Breast epithelium (tissue), 4 donors: ENCODE results near the gene NPB. TPM values are rescaled to one million over a fixed set of nuclear protein-coding genes. Genes with fewer than 3 reads are reported as not detected.

Experiments
- DNase-seq, 2 donors: peaks; one replicate each; pipeline ENCODE4 v3.0.0-alpha.2; 2019; ENCODE audit warnings: low spot score in 2 of 2
- H3K27ac ChIP-seq, 2 donors: fragments of 200-600 bp; sonication (generic) in 1 of 2; one replicate each; pipeline ENCODE4 v1.5.1; 2016 to 2019; ENCODE audit warnings: mild to moderate bottlenecking in 1 of 2
- H3K27me3 ChIP-seq, 2 donors: fragments of 200-600 bp; sonication (generic) in 1 of 2; one replicate each; pipeline versions ENCODE4 v1.5.1 to v1.6.0; 2017 to 2019; ENCODE audit warnings: control low read depth in 1 of 2, mild to moderate bottlenecking in 1 of 2
- H3K36me3 ChIP-seq: fragments of 200-600 bp; one replicate; pipeline ENCODE4 v1.5.1; 2019
- H3K4me1 ChIP-seq, 2 donors: fragments of 200-600 bp; sonication (generic); one replicate each; pipeline ENCODE4 v1.5.1; 2016 to 2019; ENCODE audit warnings: control low read depth in 1 of 2
- H3K4me3 ChIP-seq, 3 donors: fragments of 200-600 bp; sonication (generic); 1 replicate in 2 of 3; 2 replicates in 1 of 3; pipeline ENCODE4 v1.5.1; 2016 to 2019; ENCODE audit warnings: mild to moderate bottlenecking in 3 of 3, moderate library complexity in 2 of 3
- H3K9me3 ChIP-seq, 2 donors: fragments of 200-600 bp; sonication (generic) in 1 of 2; one replicate each; pipeline ENCODE4 v1.5.1; 2016 to 2019; ENCODE audit warnings: control low read depth in 1 of 2
- CTCF ChIP-seq, 3 donors: fragments of 450-650 bp; IDR thresholded peaks; one replicate each; pipeline ENCODE4 v1.5.1; 2016 to 2017; ENCODE audit warnings: antibody characterized with exemption in 3 of 3, mild to moderate bottlenecking in 3 of 3, moderate library complexity in 3 of 3
- POLR2A ChIP-seq: fragments of 450-650 bp; IDR thresholded peaks from one replicate; pipeline ENCODE4 v1.6.1; 2016; ENCODE audit warnings: antibody characterized with exemption, mild to moderate bottlenecking, moderate library complexity
- POLR2AphosphoS5 ChIP-seq, 3 donors: sonication (generic); formaldehyde crosslinking; IDR thresholded peaks; one replicate each; pipeline ENCODE4 v1.6.1; 2017; ENCODE audit warnings: antibody characterized with exemption in 3 of 3
- intact Hi-C: fragments of 100-400 bp; cut with DNase I; formaldehyde crosslinking; loops from one replicate; pipeline ENCODE4 v1.15.1; 2023; ENCODE audit warnings: low total_unique reads
- total RNA-seq, 3 donors: library from RNA; depleted of rRNA; stranded (reverse); fragments of >200 nt; gene quantifications; one replicate each; pipeline ENCODE4 v1.1.0, GENCODE V29; 2016

NPB gene
- total RNA-seq, 3 donors from 2014 or later: 2.0 TPM; not detected in 2

GRCh38 chr17:81950501-81950900 lies 48.5 kb downstream of the NPB start:
- intact Hi-C loops: no loop called here

GRCh38 chr17:81951785-81952684 lies 50.0 kb downstream of the NPB start:
- no peak for DNase-seq
- H3K4me3 ChIP-seq: no peak overlapping the region
- peaks cover 0 to 6% of the 10 kb centered on the region in 2 donors for H3K27me3 ChIP-seq
- no peak overlapping the region for H3K27ac ChIP-seq
- no peaks in the 10 kb centered on the region for H3K36me3 ChIP-seq
- H3K9me3 ChIP-seq: no peaks in the 10 kb centered on the region
- H3K4me1 ChIP-seq: no peaks in the 10 kb centered on the region
- intact Hi-C loops: no loop called here
- TF ChIP-seq POLR2A: no peak
- no peak for TF ChIP-seq POLR2AphosphoS5 (IDR thresholded peaks at IDR 0.05)
- no peak for TF ChIP-seq CTCF (IDR thresholded peaks at IDR 0.05)

More at GRCh38 chr17:81950501-81950900, 48.5 kb downstream of the NPB start:
- no peak for TF ChIP-seq CTCF (IDR thresholded peaks at IDR 0.05)
- no peak for TF ChIP-seq POLR2A
- TF ChIP-seq POLR2AphosphoS5 (IDR thresholded peaks at IDR 0.05): no peak
- no peaks in the 10 kb centered on the region for H3K9me3 ChIP-seq
- no peaks in the 10 kb centered on the region for H3K27me3 ChIP-seq
- no peaks in the 10 kb centered on the region for H3K4me1 ChIP-seq
- no peaks in the 10 kb centered on the region for H3K36me3 ChIP-seq
- no peak overlapping the region for H3K27ac ChIP-seq
- DNase-seq: no peak
- H3K4me3 ChIP-seq: no peak overlapping the region

Other genes starting within 250 kb of the NPB start
- 1 to 10 TPM in 1 of 3 donors, not detected in 2; 1.9 TPM for gene PDE6G, start 245.7 kb upstream of the NPB start, total RNA-seq
- gene OXLD1, start 235.6 kb upstream of the NPB start, total RNA-seq: 10 to 100 TPM; 34.4 to 43.6 (median 42.6) TPM
- gene CCDC137, start 235.5 kb upstream of the NPB start, total RNA-seq: 10 to 100 TPM in 2 of 3 donors, 1 to 10 TPM in 1; 8.6 to 14.4 (median 11.6) TPM
- 10 to 100 TPM; 34.9 to 44.2 (median 37.5) TPM for gene ARL16, start 218.4 kb upstream of the NPB start, total RNA-seq
- 10 to 100 TPM; 61.0 to 75.0 (median 64.6) TPM for gene HGS, start 218.2 kb upstream of the NPB start, total RNA-seq
- 10 to 100 TPM; 18.4 to 32.3 (median 32.1) TPM for gene MRPL12, start 198.9 kb upstream of the NPB start, total RNA-seq
- 10 to 100 TPM in 2 of 3 donors, 1 to 10 TPM in 1; 9.8 to 28.0 (median 24.4) TPM for gene SLC25A10, start 190.0 kb upstream of the NPB start, total RNA-seq
- gene GCGR, start 98.1 kb upstream of the NPB start, total RNA-seq: not detected
- 10 to 100 TPM; 51.2 to 81.0 (median 67.5) TPM for gene MCRIP1, start 68.9 kb upstream of the NPB start, total RNA-seq
- not detected for gene PPP1R27, start 67.2 kb upstream of the NPB start, total RNA-seq
- 100 to 1,000 TPM; 374 to 475 (median 466) TPM for gene P4HB, start 41.7 kb upstream of the NPB start, total RNA-seq
- 100 to 1,000 TPM in 2 of 3 donors, 10 to 100 TPM in 1; 67.0 to 135 (median 124) TPM for gene ARHGDIA, start 30.9 kb upstream of the NPB start, total RNA-seq
- 10 to 100 TPM; 37.4 to 69.5 (median 50.9) TPM for gene ALYREF, start 10.7 kb upstream of the NPB start, total RNA-seq
- 100 to 1,000 TPM in 2 of 3 donors, 10 to 100 TPM in 1; 99.7 to 127 (median 117) TPM for gene ANAPC11, start 10.5 kb upstream of the NPB start, total RNA-seq
- 10 to 100 TPM; 22.9 to 69.4 (median 35.9) TPM for gene PCYT2, start 9.2 kb downstream of the NPB start, total RNA-seq
- 10 to 100 TPM; 20.6 to 27.2 (median 25.8) TPM for gene SIRT7, start 15.9 kb downstream of the NPB start, total RNA-seq
- gene MAFG, start 25.5 kb downstream of the NPB start, total RNA-seq: 10 to 100 TPM; 12.3 to 15.2 (median 14.1) TPM
- gene PYCR1, start 35.1 kb downstream of the NPB start, total RNA-seq: 10 to 100 TPM in 2 of 3 donors, 1 to 10 TPM in 1; 3.0 to 30.2 (median 15.5) TPM
- not detected for gene MYADML2, start 45.0 kb downstream of the NPB start, total RNA-seq
- under 1 TPM in 1 of 3 donors, not detected in 2; 0.29 TPM for gene NOTUM, start 58.9 kb downstream of the NPB start, total RNA-seq
- 10 to 100 TPM; 15.4 to 31.8 (median 17.9) TPM for gene ASPSCR1, start 75.4 kb downstream of the NPB start, total RNA-seq
- 10 to 100 TPM; 79.5 to 94.7 (median 92.5) TPM for gene CENPX, start 120.6 kb downstream of the NPB start, total RNA-seq
- 10 to 100 TPM in 2 of 3 donors, 1 to 10 TPM in 1; 8.0 to 18.7 (median 14.7) TPM for gene LRRC45, start 121.1 kb downstream of the NPB start, total RNA-seq
- gene RAC3, start 129.4 kb downstream of the NPB start, total RNA-seq: 10 to 100 TPM in 2 of 3 donors, 1 to 10 TPM in 1; 7.6 to 23.0 (median 16.1) TPM
- 100 to 1,000 TPM; 202 to 484 (median 228) TPM for gene DCXR, start 135.5 kb downstream of the NPB start, total RNA-seq
- 10 to 100 TPM; 30.5 to 49.4 (median 31.8) TPM for gene RFNG, start 149.6 kb downstream of the NPB start, total RNA-seq
- gene GPS1, start 149.7 kb downstream of the NPB start, total RNA-seq: 10 to 100 TPM; 68.8 to 95.4 (median 94.4) TPM
- 10 to 100 TPM; 55.0 to 96.4 (median 82.0) TPM for gene DUS1L, start 163.6 kb downstream of the NPB start, total RNA-seq
- gene FASN, start 196.0 kb downstream of the NPB start, total RNA-seq: 100 to 1,000 TPM in 1 of 3 donors, 10 to 100 TPM in 2; 95.4 to 590 (median 98.6) TPM